ENCODE results near the gene URB2. TPM values are rescaled to one million over a fixed set of nuclear protein-coding genes. Genes with fewer than 3 reads are reported as not detected.

URB2 gene
- polyA plus RNA-seq, 3 donors: 1.7 to 9.9 (median 2.6) TPM

DNA sequence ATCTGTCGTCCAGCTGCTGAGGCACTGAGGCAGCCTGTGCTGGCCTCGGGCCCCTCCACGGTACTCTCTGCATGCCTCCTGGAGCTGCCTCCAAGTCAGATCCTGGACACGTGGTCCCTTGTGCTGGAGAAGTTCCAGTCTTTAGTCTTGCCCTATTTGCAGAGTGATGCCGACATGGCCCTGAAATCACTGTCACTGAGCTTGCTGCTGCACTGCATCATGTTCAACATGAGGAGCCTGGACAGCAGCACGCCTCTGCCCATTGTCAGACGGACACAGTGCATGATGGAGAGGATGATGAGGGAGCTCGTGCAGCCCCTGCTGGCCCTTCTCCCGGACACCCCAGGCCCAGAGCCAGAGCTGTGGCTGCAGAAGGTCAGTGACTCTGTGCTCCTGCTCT lies 10.0 kb downstream of the URB2 start:
- WGBS, 3 donors: 89 to 94% (median 92%) methylated on average over 9 of the region's 9 CpGs
- H3K27ac ChIP-seq (ENCODE audit: low read depth, low read length): no peak overlapping the region

DNA sequence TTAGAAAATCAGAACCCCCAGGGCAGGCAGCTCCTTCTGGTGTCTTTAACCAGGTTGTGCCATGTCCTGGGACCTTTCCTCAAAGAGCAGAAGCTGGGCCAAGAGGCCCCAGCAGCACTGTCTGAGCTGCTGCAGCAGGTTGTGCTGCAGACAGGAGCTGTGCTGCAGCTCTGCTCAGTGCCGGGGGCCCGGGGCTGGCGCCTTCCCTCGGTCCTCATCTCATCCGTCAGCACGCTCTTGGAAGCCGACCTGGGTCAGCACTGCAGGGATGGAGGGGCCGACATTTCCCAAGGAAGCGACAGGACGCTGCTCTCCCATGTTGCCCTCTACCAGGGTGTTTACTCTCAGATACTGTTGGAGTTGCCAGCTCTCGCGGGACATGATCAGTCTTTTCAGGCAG lies 11.7 kb downstream of the URB2 start:
- 92 to 96% (median 94%) methylated on average over 12 of the region's 12 CpGs for WGBS, 3 donors
- no peak overlapping the region for H3K27ac ChIP-seq (ENCODE audit: low read depth, low read length)

DNA sequence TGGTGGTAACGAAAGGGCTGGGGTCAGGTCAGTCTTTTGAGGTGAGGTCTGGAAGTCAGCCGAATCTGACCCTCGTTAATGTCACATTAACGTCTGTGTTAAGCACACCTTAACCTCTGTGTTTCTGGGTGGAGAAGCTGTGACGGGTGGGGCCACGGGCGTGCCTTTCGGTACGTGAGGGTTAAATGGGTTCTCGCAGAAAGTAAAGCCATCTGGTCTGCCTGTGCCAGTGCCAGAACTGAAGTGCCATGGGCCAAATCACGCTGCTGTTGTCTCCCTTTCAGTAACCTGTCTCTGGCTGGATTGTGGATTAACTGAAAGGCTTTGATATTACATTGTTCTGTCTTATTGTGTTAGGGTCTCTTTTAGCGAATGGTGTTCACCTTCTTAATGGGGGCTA lies 14.4 kb downstream of the URB2 start:
- WGBS, 3 donors: 89 to 94% (median 91%) methylated on average over 12 of the region's 12 CpGs
- no peak overlapping the region for H3K27ac ChIP-seq (ENCODE audit: low read depth, low read length)

DNA sequence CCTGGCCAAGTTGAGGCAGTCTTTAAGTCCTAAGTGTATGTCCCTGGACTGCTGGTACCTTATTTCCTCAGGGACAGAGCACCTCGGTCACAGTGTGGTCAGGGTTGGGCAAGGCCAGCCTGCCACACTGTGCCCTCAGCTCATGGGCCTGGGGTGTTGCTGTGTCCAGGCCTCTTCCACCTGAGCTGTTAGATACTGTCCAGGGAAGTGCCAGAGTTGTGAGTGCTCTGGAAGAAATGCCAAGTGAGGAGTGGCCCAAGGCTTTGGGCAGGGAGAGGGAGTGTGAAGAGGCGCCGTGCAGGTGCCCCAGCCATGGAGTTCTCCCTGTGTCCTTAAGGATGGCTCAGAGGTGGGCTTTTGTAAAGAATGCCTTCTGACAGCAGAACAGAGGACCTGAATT lies 15.3 kb downstream of the URB2 start:
- H3K27ac ChIP-seq (ENCODE audit: low read depth, low read length): no peak overlapping the region
- 87 to 93% (median 91%) methylated on average over 3 of the region's 3 CpGs for WGBS, 3 donors

DNA sequence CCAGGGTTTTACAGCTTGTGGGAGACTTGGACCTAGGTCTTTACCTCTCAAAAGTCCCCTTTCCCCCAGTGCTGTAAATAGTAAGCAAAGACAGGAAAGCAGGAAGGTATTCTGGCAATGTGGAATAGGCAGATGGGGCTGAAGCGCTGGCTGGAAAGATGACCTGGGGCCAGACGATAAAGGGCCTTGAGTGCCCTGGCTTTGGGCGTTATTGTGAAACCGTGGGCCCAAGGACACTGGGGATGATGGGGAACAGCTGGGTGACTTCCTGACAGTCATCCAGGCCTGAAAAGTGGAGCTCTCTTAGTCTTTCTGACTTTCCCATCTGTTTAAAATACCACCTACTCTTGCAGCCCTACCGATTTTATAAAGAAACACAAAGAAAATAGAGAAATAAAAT lies 16.3 kb downstream of the URB2 start:
- 64 to 80% (median 66%) methylated on average over 5 of the region's 5 CpGs for WGBS, 3 donors
- H3K27ac ChIP-seq (ENCODE audit: low read depth, low read length): no peak overlapping the region

DNA sequence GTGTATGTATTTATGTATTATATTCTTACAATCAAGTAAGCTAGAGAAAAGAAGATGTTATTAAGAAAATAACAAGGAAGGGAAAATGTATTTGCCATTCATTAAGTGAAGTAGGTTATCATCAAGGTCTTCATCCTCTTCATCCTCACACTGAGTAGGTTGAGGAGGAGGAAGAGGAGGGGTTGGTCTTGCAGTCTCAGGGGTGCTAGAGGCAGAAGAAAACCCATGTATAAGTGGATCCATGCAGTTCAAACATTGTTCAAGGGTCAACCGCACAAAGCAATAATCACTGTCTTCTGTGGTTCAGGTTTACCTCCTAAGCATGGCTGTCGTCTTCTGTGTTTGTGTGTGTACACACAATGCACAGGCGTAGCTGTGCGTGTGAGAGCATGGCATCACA lies 16.9 kb downstream of the URB2 start:
- no peak overlapping the region for H3K27ac ChIP-seq (ENCODE audit: low read depth, low read length)
- 96 to 98% (median 96%) methylated on average over 4 of the region's 4 CpGs for WGBS, 3 donors

DNA sequence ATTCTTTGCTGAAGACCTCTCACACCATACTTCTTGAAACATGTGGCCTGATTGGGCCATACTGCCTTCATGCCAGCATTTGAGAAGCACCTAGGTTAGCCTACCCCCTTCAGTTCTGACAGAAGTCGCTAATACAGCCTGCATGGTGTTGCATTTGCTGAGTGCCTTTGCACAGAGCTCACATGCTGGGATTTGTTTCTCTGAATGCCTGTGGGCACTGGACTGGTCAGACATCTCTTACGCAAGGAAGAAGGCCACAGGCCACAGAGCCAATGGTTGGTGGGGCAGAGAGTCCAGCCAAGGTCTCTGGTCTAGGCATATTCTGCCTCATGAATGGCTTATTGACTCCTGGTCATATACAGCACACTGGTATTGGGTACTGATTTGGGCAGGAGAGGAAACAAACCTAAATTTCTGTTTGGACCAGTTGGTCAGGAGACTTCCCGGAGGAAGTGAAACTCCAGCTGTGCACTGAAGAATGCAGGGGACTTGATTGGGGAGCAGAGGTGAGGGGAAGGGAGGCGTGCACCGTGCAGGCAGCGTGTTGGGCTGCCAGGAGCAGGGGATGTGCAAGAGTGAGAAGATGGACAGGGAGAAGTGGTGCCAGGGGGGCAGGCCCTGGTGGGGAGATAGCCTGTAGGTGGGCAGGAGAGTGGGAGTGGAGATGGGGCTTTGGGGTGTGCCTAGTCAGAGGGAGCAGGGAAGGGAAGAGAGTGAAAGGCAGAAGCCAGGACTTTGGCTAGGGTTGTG lies 18.1 kb downstream of the URB2 start:
- no peak overlapping the region for H3K27ac ChIP-seq (ENCODE audit: low read depth, low read length)
- WGBS, 3 donors: 84 to 93% (median 85%) methylated on average over 6 of the region's 6 CpGs

DNA sequence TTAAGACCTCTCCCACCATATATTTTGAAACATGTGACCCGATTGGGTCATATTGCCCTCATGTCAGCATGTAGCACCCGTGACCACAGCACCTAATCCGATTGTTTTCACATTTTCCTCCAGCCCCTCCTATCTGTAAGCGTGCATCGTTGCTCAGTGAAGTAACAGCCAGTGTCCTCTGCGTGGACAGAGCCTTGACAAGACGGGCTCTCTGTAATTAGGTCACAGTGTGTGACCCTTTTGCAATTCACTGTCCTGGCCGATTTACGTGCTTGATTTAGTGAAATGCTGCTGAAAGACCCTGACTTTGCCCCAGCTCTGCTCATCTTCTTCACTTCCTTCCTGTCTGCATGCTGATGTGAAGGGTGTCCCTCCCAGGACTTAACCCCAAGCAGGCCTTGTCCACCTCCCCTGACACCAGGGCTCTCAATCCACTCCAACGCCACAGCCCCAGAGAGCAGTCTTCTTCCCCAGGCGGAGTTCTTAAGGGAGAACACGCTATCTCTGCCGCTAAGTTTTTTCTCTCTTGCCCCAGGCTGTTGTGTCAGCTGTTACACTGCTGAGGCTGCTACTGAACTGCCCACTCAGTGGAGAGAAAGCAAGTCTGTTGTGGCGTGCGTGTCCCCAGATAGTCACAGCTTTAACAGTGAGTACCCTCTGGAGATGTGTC lies 19.4 kb downstream of the URB2 start:
- no peak overlapping the region for H3K27ac ChIP-seq (ENCODE audit: low read depth, low read length)
- WGBS, 3 donors: 75 to 89% (median 79%) methylated on average over 15 of the region's 15 CpGs

DNA sequence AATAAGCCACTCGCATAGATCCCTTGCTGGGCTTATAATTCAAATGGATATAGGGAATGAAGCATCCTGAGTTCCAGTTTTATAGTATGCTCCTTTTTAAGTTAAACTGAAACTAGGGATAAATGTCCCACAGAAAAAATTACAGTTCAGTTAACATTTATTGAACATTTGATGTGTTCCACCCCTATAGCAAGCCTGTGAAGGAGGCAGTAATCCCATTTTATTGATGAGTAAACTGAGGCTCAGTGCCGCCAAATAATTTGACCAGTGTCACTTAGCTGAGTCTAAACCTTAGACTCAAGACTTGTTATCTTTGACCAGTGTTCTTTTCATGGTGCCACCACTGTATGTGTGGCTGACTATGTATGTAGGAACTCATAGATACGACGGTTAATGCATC lies 22.4 kb downstream of the URB2 start:
- 95 to 99% (median 98%) methylated on average over 4 of the region's 4 CpGs for WGBS, 3 donors
- no peak overlapping the region for H3K27ac ChIP-seq (ENCODE audit: low read depth, low read length)

DNA sequence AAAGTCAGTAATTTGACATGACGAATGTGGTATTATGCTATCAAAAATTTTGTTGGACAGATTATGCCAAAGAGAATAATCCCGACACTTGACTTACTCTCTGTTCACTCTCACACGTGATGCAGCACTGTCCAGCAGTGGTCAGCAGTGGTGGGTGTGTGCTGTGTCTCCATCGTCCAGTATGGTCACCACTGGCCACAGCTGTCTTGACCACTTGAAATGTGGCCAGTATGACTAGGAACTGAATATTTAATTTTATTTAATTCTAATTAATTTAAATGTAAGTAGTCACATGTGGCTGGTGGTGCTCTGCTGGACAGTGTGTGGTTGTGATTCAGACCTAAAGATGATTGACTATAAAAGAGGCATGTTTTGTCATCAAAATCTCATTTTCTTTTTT lies 24.0 kb downstream of the URB2 start:
- WGBS, 3 donors: 84 to 92% (median 86%) methylated on average over 4 of the region's 4 CpGs
- H3K27ac ChIP-seq (ENCODE audit: low read depth, low read length): no peak overlapping the region

DNA sequence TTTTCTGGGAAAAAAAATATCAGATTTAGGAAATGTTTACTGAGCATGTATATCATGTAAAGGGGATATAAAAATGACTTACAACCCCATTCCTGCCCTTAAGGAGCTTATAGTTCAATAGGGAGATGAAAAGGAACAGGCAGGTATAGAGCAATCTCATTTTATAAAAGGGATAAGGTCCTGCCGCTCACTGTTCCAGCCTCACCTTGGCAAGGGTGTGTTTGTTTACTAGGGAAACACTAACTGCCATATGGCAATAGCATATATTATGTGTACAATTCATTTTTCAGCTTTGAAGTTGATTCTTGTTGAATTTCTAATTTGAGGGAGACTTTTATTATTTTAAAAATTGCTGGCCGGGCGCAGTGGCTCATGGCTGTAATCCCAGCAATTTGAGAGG lies 25.5 kb downstream of the URB2 start:
- H3K27ac ChIP-seq (ENCODE audit: low read depth, low read length): no peak overlapping the region
- 91 to 99% (median 95%) methylated on average over 3 of the region's 3 CpGs for WGBS, 3 donors

DNA sequence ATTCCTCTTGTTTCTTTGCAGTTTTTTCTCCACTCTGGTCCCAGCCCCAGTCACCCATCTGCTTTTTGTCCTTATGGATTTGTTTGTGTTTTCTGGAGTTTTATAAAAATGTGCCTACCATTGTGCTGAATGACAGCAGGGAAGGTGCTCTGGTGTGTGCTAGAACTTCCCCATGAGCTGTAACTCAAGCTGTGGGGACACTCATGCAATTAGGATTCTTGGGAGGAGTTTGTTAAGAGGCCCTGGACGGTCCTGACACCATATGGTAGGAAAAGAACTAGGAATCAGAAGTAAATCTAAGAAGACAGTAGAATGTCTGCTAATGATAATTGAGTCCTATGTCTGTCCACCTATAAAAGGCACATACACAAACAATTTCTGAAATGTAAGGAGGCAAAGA lies 27.4 kb downstream of the URB2 start:
- WGBS, 3 donors: 66 to 90% (median 86%) methylated on average over 1 of the region's 1 CpG
- H3K27ac ChIP-seq (ENCODE audit: low read depth, low read length): no peak overlapping the region

DNA sequence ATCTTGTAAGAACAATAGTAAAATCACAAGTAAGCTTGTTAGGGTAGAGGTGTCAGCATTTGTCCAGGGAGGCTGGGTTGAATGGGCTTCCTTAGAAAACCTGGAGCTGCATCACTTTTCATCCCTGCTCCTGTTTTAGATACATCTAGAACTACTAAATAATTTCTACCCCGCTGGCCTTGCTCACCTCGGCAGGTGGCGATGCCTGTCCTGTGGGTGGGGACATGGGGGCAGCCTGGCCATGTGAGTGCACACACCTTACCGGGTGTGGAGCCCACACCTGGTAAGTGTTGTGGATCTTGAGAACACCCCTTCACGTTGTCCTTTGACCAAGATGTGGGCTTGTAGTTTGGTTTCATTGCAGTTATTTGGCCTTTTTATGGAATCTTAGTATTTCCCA lies 29.7 kb downstream of the URB2 start:
- 85 to 92% (median 92%) methylated on average over 5 of the region's 5 CpGs for WGBS, 3 donors
- H3K27ac ChIP-seq (ENCODE audit: low read depth, low read length): no peak overlapping the region

DNA sequence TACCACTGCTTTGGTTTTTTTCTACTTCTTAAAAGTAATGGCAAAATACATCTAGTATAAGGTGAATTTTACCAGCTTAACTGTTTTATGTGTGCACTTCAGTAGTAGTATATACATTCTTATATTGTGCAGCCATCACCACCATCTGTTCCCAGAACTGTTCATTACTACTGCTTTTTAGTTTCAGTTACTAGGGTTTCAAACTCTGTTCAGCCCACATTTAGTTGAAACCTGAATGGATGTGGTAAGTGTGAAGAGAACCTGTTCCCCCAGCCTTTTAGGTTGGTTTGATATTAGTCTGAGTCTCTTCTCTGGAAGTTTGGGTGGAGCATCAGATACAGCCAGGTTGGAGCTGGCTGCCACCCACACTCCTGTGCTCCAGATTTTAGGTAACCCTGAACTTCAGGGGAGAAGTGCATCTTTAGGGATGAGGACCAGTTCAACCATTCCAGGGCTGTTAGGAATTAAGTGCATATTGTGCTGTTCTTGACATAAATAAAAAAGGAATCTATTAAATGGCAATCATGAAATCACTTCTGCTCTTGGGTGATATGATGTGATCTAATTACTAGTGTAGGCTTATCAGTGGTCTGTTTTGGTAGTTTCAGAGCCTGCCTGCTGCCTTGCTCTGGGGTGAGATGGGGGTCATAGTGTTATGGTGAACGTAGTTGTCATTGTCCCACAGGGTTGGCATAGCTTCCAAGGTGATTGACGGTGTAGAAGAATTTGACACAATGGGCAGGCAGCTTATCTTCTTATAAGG lies 32.1 kb downstream of the URB2 start:
- no peak overlapping the region for H3K27ac ChIP-seq (ENCODE audit: low read depth, low read length)
- WGBS, 3 donors: 90 to 97% (median 93%) methylated on average over 2 of the region's 2 CpGs

DNA sequence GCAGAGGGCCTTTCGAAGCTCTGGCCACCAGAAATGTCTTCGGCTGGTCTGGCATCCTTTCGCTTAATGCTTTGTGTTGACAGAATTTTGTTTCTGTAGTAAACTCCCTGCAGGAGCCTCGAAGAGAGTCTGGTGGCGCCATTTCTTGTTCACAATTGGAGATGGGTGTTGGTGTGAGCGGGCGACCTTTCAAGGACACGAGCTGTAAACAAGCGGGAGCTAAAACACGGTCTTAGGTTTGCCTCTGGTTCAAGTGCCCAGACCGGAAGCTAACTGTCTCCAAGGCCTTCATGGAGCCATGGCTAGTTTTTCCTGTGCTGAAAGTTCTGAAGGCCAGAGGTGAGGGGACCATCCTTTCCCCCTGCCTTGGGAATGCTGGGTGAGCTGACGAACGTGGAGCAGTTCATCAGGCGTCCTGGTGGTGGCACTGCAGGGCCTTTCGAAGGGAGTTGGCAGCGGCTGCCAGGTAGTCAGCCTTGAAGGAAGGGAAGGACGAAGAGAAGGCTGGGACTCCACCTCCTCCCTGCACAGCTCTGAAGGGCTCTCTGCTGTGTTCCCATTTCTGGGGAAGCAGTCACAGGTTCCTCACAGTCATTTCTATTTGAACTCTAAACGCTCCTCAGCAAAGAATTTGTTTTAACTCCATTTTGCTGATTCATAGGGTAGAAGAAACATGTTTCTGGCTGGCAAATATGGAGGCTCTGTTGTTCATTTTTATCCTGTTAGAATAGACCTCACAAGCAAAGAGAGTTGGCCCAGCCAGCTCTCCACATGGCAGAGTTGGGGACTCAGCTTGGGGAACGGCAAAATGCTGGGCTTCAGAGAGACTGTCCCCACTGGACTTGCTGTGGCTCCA lies 35.2 kb downstream of the URB2 start:
- no peak overlapping the region for H3K27ac ChIP-seq (ENCODE audit: low read depth, low read length)
- 44 to 54% (median 51%) methylated on average over 19 of the region's 19 CpGs for WGBS, 3 donors

DNA sequence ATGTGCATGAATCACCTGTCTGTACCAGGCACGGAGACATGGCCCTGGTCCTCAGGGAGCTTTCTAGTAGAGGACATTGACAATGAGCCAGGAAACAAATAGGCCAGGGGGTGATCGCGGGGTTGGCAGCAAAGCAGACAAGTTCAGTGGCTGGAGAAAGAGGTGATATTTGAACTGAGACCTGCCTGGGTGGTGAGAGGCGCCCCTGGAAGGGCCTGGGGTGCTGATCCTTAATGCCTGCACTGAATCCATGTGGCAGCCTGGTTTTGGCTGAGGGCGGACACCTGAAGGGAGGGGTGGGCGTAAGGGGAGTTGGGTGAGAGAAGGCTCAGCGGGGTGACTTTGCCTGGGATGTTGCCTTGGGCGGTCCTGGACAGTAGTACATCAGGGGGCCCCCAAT lies 35.9 kb downstream of the URB2 start:
- 89 to 93% (median 93%) methylated on average over 8 of the region's 8 CpGs for WGBS, 3 donors
- H3K27ac ChIP-seq (ENCODE audit: low read depth, low read length): no peak overlapping the region

DNA sequence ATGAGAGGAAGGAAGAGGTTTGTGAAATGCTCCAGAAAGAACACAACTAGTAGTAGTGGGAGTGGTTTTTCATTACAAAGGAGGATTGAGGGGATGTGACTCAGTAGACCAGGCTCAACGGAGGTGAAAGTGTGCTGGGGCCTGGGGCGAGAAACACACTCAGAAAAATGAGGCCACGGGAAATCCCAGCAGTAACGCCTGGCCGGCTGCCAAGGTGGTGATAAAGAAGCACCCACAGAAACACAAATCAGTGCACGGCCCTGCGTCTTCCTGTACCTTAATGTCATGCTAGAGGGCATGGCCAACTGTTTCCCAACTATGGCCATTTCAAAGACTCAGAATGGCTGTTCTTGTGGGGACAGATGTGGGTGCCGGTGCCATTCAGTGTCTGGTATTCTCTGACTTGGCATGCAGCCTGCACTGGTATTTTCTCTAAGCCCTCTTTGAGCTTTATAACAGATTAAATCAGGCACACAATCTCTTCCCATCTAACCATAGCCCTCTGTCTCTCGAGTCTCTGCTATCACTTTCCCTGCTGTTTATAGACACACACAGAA lies 38.2 kb downstream of the URB2 start:
- 49 to 66% (median 56%) methylated on average over 9 of the region's 9 CpGs for WGBS, 3 donors
- H3K27ac ChIP-seq (ENCODE audit: low read depth, low read length): no peak overlapping the region

DNA sequence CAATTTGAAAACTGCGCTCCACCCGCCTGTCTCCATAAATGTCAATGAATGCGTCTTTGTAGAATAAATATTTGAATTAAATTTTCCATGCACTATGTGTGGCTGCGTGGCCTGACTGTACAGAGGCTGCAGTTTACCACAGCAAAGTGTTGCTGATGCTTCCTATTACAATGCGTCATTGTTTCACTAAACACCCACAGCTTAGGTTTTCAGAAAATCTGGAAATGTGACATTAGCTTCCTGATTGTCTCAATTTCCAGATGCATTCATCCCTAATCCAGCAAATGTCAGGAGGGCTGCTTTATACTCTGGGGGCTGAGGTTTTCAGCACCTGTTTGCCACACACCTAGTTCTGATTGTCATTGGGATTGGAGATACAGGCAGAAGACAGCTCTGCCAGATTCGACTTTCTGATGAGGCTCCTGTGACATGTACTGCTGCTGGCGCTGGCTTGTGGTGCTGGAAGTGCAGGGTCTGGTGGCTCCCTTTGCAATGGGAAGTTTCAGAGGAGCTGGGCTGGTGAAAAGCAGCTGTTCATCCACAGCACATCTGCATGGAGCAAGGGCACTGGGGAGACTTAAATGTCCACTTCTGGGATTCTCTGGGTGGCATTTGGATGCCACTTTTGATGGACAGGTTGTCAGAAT lies 40.0 kb downstream of the URB2 start:
- WGBS, 3 donors: 82 to 95% (median 87%) methylated on average over 7 of the region's 7 CpGs

More for the DNA sequence above, 40.0 kb downstream of the URB2 start:
- no peak overlapping the region for H3K27ac ChIP-seq (ENCODE audit: low read depth, low read length)
